ENCODE data around the gene BRCA2.

Gene BRCA2

DNA sequence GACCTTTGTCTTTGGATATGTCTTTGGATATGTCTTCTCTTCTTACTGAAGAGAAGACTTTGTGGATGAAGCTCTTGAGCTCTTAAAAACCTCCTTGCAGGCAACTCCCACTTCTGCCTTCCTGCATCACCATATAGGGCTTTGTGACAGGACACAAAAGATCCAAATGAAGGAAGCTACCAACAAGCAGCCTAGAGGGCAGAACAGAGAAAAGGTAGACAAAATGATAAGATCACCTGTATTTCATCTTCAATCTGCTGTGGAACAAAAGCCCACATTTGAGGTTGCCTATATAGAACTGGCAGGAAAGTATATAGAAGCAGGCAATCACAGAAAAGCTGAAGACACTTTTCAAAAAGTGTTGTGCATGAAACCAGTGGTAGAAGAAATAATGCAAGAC lies 70.1 kb downstream of the BRCA2 start:
- DNase-seq (ENCODE audit: low read depth) = no peak

DNA sequence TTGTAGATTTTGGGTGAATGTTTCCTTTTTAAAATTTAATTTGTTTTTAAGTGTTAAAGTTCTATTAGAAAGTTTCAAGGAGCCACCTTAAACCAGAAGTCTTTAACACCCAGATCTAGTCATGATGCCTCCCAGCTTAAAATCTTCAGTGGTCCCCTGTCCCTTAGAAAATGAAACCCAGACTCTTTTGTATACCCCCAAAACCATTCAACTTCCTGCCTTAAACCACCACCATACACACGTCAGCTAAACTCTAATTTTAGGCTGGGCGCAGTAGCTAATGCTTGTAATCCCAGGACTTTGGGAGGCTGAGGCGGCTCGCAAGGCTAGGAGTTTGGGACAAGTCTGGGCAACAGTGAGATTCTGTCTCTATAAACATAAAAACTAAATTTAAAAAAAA lies 74.7 kb downstream of the BRCA2 start:
- DNase-seq (ENCODE audit: low read depth) = no peak

DNA sequence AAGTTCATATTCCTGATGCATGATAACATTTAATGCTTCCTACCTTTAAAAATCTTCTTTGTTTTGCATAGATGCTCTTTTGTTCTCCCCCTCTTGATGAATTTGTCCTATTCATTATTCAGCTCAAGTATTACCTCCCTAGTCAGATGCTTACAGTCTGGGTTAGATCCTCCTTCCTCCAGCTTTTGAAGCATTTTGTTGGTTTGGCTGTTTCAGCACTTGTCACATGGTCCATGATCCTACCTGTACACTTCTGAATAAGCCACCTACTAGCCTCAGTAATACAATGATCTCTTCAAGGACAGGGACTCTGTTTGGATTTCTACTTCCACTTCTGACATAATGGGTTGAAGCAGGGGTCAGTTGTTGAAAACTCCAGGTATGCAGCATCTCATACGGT lies 75.2 kb downstream of the BRCA2 start:
- no peak for DNase-seq (ENCODE audit: low read depth)

DNA sequence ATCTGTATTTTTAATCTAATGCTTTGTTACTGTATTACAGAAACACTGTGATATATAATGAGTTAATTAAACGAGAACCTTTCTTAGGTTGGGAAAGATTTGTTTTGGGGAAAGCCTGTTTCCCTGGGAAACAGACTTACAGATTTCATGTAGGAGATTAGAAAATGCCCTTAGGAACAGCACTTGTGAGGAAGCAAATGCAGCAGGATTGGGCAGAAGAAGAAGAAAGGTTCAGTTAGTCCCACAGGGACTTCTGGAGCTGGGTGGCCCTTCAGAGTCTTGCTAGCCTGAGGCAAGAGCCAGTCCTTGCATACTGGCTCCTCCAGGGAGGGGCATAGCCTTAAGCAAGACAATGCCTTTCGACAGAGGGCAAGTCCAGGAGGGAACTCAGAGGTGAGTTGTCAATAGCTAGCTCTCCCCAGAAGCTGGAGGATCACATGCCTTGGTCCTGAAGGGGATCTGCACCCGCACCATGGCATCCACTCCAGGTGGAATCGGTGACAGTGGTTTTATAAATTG lies 75.9 kb downstream of the BRCA2 start:
- no peak for DNase-seq (ENCODE audit: low read depth)

GRCh38 chr13:32403108-32403507 lies 87.8 kb downstream of the BRCA2 start:
- DNase-seq (ENCODE audit: low read depth) = no peak

- no peak for DNase-seq (ENCODE audit: low read depth)
These were observed 92.5 kb downstream of the BRCA2 start for GRCh38 chr13:32407854-32408253.

DNA sequence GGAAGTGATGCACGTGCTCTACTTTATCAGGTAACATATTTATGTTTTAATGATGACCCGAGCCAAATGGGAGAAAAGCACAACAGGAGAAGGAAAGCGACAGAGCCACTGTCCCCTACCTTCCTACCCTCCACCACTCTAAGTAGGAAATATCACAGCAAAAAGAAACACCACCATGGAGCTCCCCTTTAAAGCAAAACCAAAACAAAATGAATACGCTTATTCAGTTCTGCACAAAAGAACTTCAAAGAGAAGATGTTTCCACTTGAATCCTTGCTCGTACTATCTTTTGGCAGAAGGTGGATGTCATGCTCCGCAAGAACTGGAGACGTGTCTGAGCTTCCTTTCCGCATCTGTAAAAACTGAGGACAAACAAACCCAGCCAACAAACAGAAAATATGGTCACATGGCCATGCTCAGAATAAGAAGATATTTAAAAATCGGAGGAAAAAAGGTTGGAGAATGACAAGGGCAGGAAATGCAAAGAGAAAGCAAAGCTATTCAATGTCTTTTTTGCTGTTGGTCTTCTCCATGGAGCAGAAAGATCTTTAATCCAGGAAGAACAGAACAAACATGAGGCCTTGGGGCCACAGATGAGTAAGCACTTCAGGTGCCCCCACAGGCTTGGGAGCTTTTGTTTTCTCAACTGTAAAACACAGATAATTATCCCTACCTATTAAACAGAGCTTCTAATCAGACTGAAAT lies 93.1 kb downstream of the BRCA2 start:
- no peak for DNase-seq (ENCODE audit: low read depth)

DNA sequence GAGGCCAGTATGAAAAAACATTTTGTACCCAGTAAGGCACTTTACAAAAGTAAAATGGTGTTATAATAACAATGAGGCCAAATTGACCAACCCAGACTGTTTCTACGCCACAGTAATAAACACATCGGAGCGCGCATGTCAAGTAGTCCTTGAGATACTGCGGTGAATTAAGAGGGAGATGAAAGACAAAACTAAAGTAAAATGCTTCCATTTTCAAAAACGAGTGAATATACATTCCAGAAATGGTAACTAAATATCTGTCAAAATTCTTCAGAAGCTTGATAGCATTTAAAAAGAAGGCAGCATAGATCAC lies 93.6 kb downstream of the BRCA2 start:
- DNase-seq (ENCODE audit: low read depth) = no peak

GRCh38 chr13:32409561-32410421 lies 94.5 kb downstream of the BRCA2 start:
- no peak for DNase-seq (ENCODE audit: low read depth)

DNA sequence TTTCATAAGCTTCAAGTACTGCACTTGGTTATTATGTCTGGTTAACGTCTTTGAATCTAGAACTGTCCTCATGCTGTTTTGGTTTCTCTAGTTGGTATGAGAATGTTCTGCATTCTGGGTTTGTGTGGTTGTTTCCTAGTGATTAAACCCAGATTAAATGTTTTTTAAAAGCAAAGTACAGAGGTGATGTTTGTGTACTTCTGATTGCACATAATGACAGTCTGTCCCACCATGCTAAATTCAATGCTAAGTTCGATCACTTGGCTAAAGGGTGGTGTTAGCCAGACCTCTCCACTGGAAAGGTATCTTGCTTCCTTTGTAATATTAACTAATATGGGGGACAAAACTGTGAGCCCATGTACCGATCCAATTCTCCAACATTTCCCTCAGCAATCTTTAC lies 98.0 kb downstream of the BRCA2 start:
- no peak for DNase-seq (ENCODE audit: low read depth)

- DNase-seq (ENCODE audit: low read depth) = no peak
These were observed 99.3 kb downstream of the BRCA2 start for GRCh38 chr13:32414580-32414979.

DNA sequence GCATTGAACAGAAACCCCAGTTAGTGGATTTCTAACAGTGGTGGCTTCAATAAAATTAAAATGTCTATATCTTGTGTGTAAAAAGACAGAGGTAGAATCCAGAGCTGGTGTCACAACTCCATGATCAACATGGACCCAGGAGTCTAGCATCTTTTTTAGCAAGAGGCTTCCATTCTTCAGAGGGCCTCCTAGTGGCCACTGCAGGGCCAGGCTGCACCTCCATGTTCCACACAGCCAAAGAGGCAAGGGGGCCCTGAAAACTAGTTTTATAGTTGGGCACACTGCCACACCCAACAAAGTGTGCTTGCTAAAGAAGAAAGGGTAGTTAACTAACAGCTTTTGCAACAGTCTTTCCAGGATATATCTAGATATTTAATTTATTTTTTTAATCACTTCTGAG lies 99.7 kb downstream of the BRCA2 start:
- DNase-seq (ENCODE audit: low read depth) = no peak

DNA sequence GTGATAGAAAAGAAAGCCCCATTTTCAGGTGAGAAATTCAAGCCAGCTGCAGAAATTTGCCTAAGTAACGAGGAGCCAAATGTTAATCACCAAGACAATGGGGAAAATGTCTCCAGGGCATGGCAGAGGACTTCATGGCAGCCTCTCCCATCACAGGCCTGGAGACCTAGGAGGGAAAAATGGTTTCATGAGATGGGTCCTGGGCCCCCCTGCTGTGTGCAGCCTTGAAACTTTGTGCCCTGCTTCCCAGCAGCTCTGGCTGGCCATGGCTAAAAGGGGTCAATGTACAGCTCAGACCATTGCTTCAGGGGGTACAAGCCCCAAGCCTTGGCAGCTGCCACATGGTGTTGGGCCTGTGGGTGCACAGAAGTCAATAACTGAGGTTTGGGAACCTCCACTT lies 102.7 kb downstream of the BRCA2 start:
- DNase-seq (ENCODE audit: low read depth) = no peak

GRCh38 chr13:32419862-32420261 lies 104.6 kb downstream of the BRCA2 start:
- DNase-seq (ENCODE audit: low read depth) = no peak

DNA sequence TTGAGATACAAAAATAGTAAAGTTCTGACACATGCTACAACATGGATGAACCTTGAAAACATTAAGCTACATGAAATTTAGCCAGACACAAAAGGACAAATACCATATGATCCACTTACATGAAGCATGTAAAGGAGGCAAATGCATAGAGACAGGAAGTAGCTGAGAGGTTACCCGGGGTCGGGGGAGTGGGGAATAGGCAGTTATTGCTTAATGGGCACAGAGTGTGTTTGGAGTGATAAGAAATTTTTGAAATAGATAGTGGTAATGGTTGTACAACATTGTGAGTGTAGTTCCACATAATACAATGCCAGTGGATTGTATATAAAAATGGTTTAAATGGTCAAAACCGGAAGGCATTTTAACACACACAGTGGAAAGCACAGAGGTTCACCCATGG lies 108.3 kb downstream of the BRCA2 start:
- no peak for DNase-seq (ENCODE audit: low read depth)

DNA sequence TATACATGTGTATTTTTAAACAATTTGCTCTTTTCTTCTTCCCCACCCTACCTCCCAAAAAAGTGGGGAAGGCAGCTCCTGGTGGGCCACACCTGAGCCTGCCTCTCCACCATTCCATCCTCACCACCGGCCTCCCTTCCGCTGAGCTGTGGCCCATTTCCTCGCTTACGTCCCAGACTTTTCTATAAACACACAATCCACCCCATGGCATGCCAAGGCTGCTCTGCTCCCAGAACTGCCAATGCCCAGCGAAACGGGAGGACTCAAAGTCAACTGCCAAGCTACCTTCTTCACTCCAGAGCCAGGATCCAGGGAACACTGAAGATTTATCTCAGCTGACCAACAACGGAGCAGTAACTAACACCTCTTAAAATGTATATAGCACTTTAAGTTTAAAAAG lies 109.8 kb downstream of the BRCA2 start:
- DNase-seq (ENCODE audit: low read depth) = no peak

DNA sequence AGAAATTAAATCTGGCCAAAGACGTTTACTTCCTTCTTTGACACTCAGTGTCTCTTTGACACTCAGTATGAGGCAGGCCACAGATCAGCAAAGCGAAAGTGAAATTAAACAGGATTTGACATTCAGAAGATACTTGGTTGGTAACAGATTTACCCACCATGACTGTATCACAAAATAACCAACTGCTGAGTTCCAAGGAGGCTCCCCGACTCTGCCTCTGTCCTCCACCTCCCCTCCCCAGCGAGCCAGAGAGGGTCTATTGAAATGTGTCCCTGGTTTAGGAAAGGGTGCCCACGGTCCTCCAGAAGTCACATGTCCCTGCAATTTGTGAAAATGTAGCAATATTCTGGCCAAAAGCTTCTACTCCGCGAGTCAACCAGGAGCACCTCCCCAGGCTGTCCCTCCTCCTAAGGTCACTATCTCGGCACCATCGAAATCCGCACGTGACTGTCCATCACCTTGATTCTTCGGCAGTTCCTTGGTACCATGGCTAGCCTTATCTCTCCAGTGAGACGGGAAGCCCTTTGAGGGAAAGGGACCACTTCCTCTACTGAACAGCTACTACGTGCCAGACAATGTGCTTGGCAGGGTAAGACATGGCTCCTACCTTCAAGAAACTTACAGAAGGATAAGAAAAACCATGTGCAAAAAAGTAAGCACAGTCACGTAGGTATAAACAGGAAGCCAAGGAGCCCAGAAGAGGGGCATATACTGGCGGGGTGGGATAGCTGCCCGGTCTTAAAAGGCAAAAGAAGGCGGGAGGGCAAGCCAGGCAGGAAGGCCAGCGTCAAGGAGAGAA lies 111.1 kb downstream of the BRCA2 start:
- DNase-seq (ENCODE audit: low read depth) = no peak

- no peak for DNase-seq (ENCODE audit: low read depth)
These were observed 111.9 kb downstream of the BRCA2 start for GRCh38 chr13:32426990-32427851.

DNA sequence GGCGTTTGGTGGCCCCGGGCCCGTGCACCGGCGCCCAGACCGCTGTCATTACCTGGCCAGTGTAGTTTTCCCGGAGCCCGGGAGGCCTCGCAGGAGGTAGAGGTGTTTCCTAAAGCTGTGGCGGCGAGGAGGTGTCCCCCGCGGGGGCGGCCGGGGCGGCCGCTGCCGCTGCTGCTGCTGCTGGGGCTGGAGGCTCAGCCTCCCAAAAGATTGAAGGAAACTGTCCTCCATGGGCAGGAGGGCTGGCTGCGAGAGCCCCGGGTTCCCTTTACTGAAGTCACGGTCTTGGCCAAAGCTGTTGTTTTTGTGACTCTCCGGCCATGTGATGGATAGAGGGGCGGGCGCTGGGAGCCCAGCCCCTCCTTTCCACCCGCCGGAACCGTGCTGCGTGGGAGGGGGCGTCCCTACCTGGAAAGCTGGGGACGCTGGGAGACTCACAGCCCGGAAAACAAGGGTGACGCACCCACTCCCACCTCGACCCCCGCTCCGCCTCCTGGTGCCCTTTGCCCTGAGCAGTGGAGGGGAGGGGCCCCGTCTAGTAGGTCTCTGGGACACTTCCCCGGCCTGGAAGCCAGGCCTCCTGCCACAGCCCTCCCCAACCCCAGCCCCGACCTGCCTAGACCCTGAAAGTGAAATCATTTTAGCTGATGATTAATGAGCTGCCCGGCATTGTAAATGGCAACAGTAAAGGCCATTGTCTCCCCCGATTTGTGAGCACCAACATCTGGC lies 112.7 kb downstream of the BRCA2 start, which contains the start of gene N4BP2L1:
Gene N4BP2L1, minus strand, starts transcription at position 279 of the 729 bp plus-strand sequence. Its CDS starts 48 bp downstream, at position 231.
- DNase-seq (ENCODE audit: low read depth) = peak; percentile 2

- DNase-seq (ENCODE audit: low read depth) = no peak
These were observed 113.5 kb downstream of the BRCA2 start for GRCh38 chr13:32428581-32429432.

Measured in HS-5 (cell line).